DOHH2 (cell line): ENCODE data around the gene AKR1B15.
"Not testable (repeated sequence)": the region's sequence is repeated elsewhere in the genome, so short reads cannot be mapped to it uniquely, and the experiment has no call there.

ENCODE experiments used
- H3F3A ChIP-seq: fragments of 200-600 bp; sonication (generic), shearing (Covaris generic); 2 replicates; pipeline ENCODE4 v1.6.0; 2016; ENCODE audit warnings: antibody characterized with exemption, mild to moderate bottlenecking; ENCODE audit not compliant: control insufficient read depth, insufficient read depth
- H3K27ac ChIP-seq: fragments of 200-600 bp; sonication (generic); 2 replicates; pipeline ENCODE4 v1.5.1; 2014; ENCODE audit warnings: low read depth, mild to moderate bottlenecking, low read length, moderate library complexity
- H3K27me3 ChIP-seq: fragments of 200-600 bp; sonication (generic); 2 replicates; pipeline ENCODE4 v1.6.1; 2014; ENCODE audit warnings: mild to moderate bottlenecking, low read length, mixed read lengths; ENCODE audit not compliant: control insufficient read depth
- H3K36me3 ChIP-seq: fragments of 200-600 bp; sonication (generic); 2 replicates; pipeline ENCODE4 v1.6.1; 2014; ENCODE audit warnings: mild to moderate bottlenecking, low read length, moderate library complexity, mixed read lengths; ENCODE audit not compliant: control insufficient read depth
- H3K4me1 ChIP-seq: fragments of 200-600 bp; sonication (generic); 2 replicates; pipeline ENCODE4 v1.6.1; 2014; ENCODE audit warnings: mild to moderate bottlenecking, low read length, mixed read lengths; ENCODE audit not compliant: control insufficient read depth
- H3K4me2 ChIP-seq: fragments of 200-600 bp; sonication (generic); 2 replicates; pipeline ENCODE4 v1.6.0; 2014; ENCODE audit warnings: mild to moderate bottlenecking, low read length, moderate library complexity
- H3K4me3 ChIP-seq: fragments of 200-600 bp; sonication (generic); 2 replicates; pipeline ENCODE4 v1.5.1; 2014; ENCODE audit warnings: mild to moderate bottlenecking, low read length, mixed read lengths
- H3K79me2 ChIP-seq: fragments of 200-600 bp; sonication (generic); 2 replicates; pipeline ENCODE4 v1.6.1; 2014; ENCODE audit warnings: mild to moderate bottlenecking, low read length, mixed read lengths; ENCODE audit not compliant: control insufficient read depth
- H3K9me2 ChIP-seq: fragments of 200-600 bp; sonication (generic); replicated peaks from 2 replicates; pipeline ENCODE4 v1.6.1; 2014; ENCODE audit warnings: mild to moderate bottlenecking, low read length, mixed read lengths; ENCODE audit not compliant: control insufficient read depth
- H3K9me3 ChIP-seq: fragments of 200-600 bp; sonication (generic); 2 replicates; pipeline ENCODE4 v1.6.1; 2014; ENCODE audit warnings: antibody characterized with exemption, low read length, mixed read lengths; ENCODE audit not compliant: control insufficient read depth, insufficient read depth
- H4K20me1 ChIP-seq: fragments of 200-600 bp; sonication (generic); 2 replicates; pipeline ENCODE4 v1.6.0; 2014; ENCODE audit warnings: low read depth, mild to moderate bottlenecking, antibody characterized with exemption, low read length, moderate library complexity; ENCODE audit not compliant: control insufficient read depth, insufficient read depth
- CTCF ChIP-seq: fragments of 200-600 bp; sonication (generic); IDR thresholded peaks from one replicate; pipeline ENCODE4 v1.5.1; 2014; ENCODE audit warnings: antibody characterized with exemption, mild to moderate bottlenecking, low read depth, low read length; ENCODE audit not compliant: poor library complexity, severe bottlenecking
- EZH2phosphoT487 ChIP-seq: fragments of 200-600 bp; sonication (generic); IDR thresholded peaks from 2 replicates; pipeline ENCODE4 v1.6.1; 2017; ENCODE audit warnings: borderline replicate concordance, mild to moderate bottlenecking, antibody characterized with exemption, low read length, moderate library complexity, mixed read lengths

Gene AKR1B15

GRCh38 chr7:134565643-134566136 lies 16.8 kb downstream of the AKR1B15 start:
- Histone ChIP-seq H3K4me1 (no peaks in the 10 kb centered on the region), H3K36me3 (no peaks in the 10 kb centered on the region), H4K20me1 (no peaks in the 10 kb centered on the region), H3K4me3 (no peak overlapping the region), H3K27ac (no peak overlapping the region), H3K4me2 (no peak overlapping the region), H3K27me3 (no peaks in the 10 kb centered on the region), H3K9me3 (0 out of 2 replicates have a peak, but pooled peaks cover 3% of the 10 kb centered on the region), H3K79me2 (no peaks in the 10 kb centered on the region), H3K9me2 (no peaks in the 10 kb centered on the region), H3F3A (no peaks in the 10 kb centered on the region)
- TF ChIP-seq CTCF (no peak), EZH2phosphoT487 (no peak)

DNA sequence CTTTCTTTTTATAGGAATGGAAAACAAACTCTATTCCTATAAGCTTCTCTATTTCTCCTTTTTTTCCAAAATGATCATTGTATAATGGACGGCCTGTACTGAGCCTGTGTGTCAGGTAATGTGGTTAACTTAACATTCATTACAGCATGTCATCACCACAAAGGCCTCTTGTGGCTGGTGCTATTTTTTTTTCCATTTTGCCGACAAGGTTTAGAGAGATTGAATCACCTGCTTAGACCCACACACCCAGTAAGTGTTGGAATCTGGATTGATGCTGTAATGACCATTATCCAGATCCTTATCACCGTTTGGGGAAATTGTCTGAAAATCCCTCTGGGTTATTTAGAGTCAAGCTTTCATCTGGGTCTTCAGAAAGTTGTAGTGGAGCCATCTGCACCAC lies 18.5 kb downstream of the AKR1B15 start:
- no peak overlapping the region for H3K27ac ChIP-seq
- no peak for TF ChIP-seq EZH2phosphoT487
- TF ChIP-seq CTCF: no peak
- H3K4me2 ChIP-seq: no peak overlapping the region
- no peaks in the 10 kb centered on the region for H3K9me3 ChIP-seq
- H3K36me3 ChIP-seq: no peaks in the 10 kb centered on the region
- no peaks in the 10 kb centered on the region for H3K79me2 ChIP-seq
- no peaks in the 10 kb centered on the region for H3K9me2 ChIP-seq
- H3K27me3 ChIP-seq: no peaks in the 10 kb centered on the region
- no peaks in the 10 kb centered on the region for H3F3A ChIP-seq
- H3K4me1 ChIP-seq: no peaks in the 10 kb centered on the region
- no peaks in the 10 kb centered on the region for H4K20me1 ChIP-seq
- H3K4me3 ChIP-seq: no peak overlapping the region

- not testable (repeated sequence) for H3K27ac ChIP-seq, H3K4me3 ChIP-seq, H3K4me2 ChIP-seq, H3K9me3 ChIP-seq, H3K9me2 ChIP-seq, H3K36me3 ChIP-seq, H3F3A ChIP-seq, H3K79me2 ChIP-seq, H3K4me1 ChIP-seq, H4K20me1 ChIP-seq, H3K27me3 ChIP-seq
These were observed 21.1 kb downstream of the AKR1B15 start for GRCh38 chr7:134569962-134570361.

DNA sequence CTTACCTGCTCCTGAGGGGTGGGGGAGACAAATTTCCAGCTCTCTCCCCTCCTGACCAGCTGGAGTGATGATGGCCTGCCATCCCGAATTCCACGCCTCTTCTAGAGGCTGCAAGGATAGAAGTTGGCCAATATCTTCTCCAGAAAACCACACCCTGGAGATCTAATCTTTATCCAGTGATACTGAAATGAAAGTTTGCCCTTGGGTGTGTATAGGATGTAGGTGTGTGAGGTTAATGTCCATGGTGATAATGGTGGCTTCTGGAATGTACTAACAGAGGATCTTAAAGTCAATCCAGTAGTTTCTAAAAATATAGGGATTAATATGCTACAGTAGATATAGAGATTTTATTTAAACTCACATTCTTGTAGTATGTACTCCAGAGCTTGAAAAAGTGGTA lies 22.2 kb downstream of the AKR1B15 start:
- Histone ChIP-seq H3K27me3 (no peaks in the 10 kb centered on the region), H3K79me2 (no peaks in the 10 kb centered on the region), H3K4me1 (no peaks in the 10 kb centered on the region), H3K9me3 (no peaks in the 10 kb centered on the region), H4K20me1 (no peaks in the 10 kb centered on the region), H3K4me2 (no peak overlapping the region), H3K36me3 (no peaks in the 10 kb centered on the region), H3K9me2 (no peaks in the 10 kb centered on the region), H3K4me3 (no peak overlapping the region), H3F3A (no peaks in the 10 kb centered on the region), H3K27ac (no peak overlapping the region)
- no peak for TF ChIP-seq CTCF
- TF ChIP-seq EZH2phosphoT487: no peak
